IPS-NIHi7 (cell line): ENCODE measurements around the gene KATNBL1.

ENCODE experiments used
- DNase-seq: peaks from one replicate; pipeline ENCODE4 v3.0.0; 2012; ENCODE audit warnings: mixed read lengths; ENCODE audit errors: extremely low spot score

The KATNBL1 gene

GRCh38 chr15:34116620-34117019, 93.3 kb downstream of the KATNBL1 start:
- no peak for DNase-seq

- no peak for DNase-seq
Measured at GRCh38 chr15:34114739-34115138, 95.2 kb downstream of the KATNBL1 start.

- no peak for DNase-seq
Measured at GRCh38 chr15:34114215-34114614, 95.7 kb downstream of the KATNBL1 start.

GRCh38 chr15:34111488-34111887, 98.4 kb downstream of the KATNBL1 start:
- DNase-seq = no peak

- DNase-seq = peak; percentile 25
Measured at GRCh38 chr15:34109797-34110663, 99.9 kb downstream of the KATNBL1 start.

GRCh38 chr15:34107315-34107714, 102.6 kb downstream of the KATNBL1 start:
- no peak for DNase-seq

GRCh38 chr15:34106423-34106822, 103.5 kb downstream of the KATNBL1 start:
- no peak for DNase-seq

- DNase-seq = no peak
Measured at GRCh38 chr15:34102175-34102925, 107.5 kb downstream of the KATNBL1 start.

- peak; percentile 98 for DNase-seq
Measured at GRCh38 chr15:34101366-34102174, 108.3 kb downstream of the KATNBL1 start, which contains the start of the genes EMC7 and PGBD4. EMC7 (minus strand) TSS chr15:34101862; CDS start chr15:34101839, 23 bp downstream. PGBD4 (plus strand) TSS chr15:34102083; CDS start chr15:34102532, 449 bp downstream.

- no peak for DNase-seq
Measured at GRCh38 chr15:34099914-34100313, 110.0 kb downstream of the KATNBL1 start.
